B cell (primary cell): ENCODE measurements around the gene PYGM. TPM values are rescaled to one million over a fixed set of nuclear protein-coding genes. Genes with fewer than 3 reads are reported as not detected.

ENCODE experiments used
- ATAC-seq: fragments of 200-7000 bp; cut with Tn5 transposase; one replicate; pipeline ENCODE4 v1.10.0; 2021; ENCODE audit warnings: low read depth, mild to moderate bottlenecking, moderate number of reproducible peaks, moderate library complexity
- CTCF ChIA-PET: fragments of 350-600 bp; sonication (Branson Sonifier 250); formaldehyde crosslinking; loops from one replicate; lab custom pipeline; 2021; ENCODE audit warnings: antibody characterized with exemption, inconsistent platforms; lab: Charles Lee
- POLR2A ChIA-PET: fragments of 350-600 bp; sonication (Branson Sonifier 250); formaldehyde crosslinking; loops from one replicate; lab custom pipeline; 2021; ENCODE audit warnings: antibody characterized with exemption; lab: Charles Lee
- DNase-seq: peaks from one replicate; pipeline ENCODE4 v3.0.0; 2013
- H2AFZ ChIP-seq: 2 replicates; pipeline ENCODE4 v1.6.1; 2012; ENCODE audit warnings: mild to moderate bottlenecking, low read depth, low read length; ENCODE audit not compliant: insufficient read depth, poor library complexity, severe bottlenecking
- H3K27ac ChIP-seq, 2 donors: 1 replicate in 1 of 2; 2 replicates in 1 of 2; pipeline ENCODE4 v1.5.1; 2012 to 2013; ENCODE audit warnings: low read length in 2 of 2, mild to moderate bottlenecking in 2 of 2, moderate library complexity in 1 of 2
- H3K27me3 ChIP-seq, 4 experiments: fragments of 200-600 bp in 1 of 4; sonication (generic) in 1 of 4; replicated peaks in 1 of 4; 1 replicate in 2 of 4; 2 replicates in 2 of 4; pipeline versions ENCODE4 v1.6.1 to v1.7.0; 2013 to 2016; ENCODE audit warnings: low read length in 3 of 4, mild to moderate bottlenecking in 2 of 4, mixed read lengths in 1 of 4, moderate library complexity in 1 of 4; ENCODE audit not compliant: insufficient read depth in 4 of 4, control insufficient read depth in 3 of 4; ENCODE audit errors: control extremely low read depth in 1 of 4
- H3K36me3 ChIP-seq, 2 experiments: replicated peaks in 1 of 2; 1 replicate in 1 of 2; 2 replicates in 1 of 2; pipeline versions ENCODE4 v1.6.1 to v1.7.1; 2013; ENCODE audit warnings: low read length in 1 of 2; ENCODE audit not compliant: insufficient read depth in 2 of 2, control insufficient read depth in 1 of 2; ENCODE audit errors: control extremely low read depth in 1 of 2, extremely low read depth in 1 of 2
- H3K4me1 ChIP-seq, 2 donors: fragments of 200-600 bp in 1 of 2; sonication (generic) in 1 of 2; 1 replicate in 1 of 2; 2 replicates in 1 of 2; pipeline versions ENCODE4 v1.5.1 to v1.6.1; 2013 to 2017; ENCODE audit warnings: low read length in 2 of 2; ENCODE audit not compliant: control insufficient read depth in 2 of 2, insufficient read depth in 2 of 2
- H3K4me2 ChIP-seq: replicated peaks from 2 replicates; pipeline ENCODE3; 2012; ENCODE audit warnings: mild to moderate bottlenecking, low read depth, low read length; ENCODE audit not compliant: poor library complexity, severe bottlenecking
- H3K4me3 ChIP-seq, 5 experiments: fragments of 200-600 bp in 1 of 5; sonication (generic) in 1 of 5; 1 replicate in 3 of 5; 2 replicates in 2 of 5; pipeline versions ENCODE4 v1.5.1 to v1.7.0; 2011 to 2016; ENCODE audit warnings: low read length in 4 of 5, mild to moderate bottlenecking in 4 of 5, low read depth in 2 of 5, control low read depth in 1 of 5, moderate library complexity in 1 of 5; ENCODE audit not compliant: insufficient read depth in 1 of 5; ENCODE audit errors: control extremely low read depth in 1 of 5, extremely low read depth in 1 of 5
- H3K79me2 ChIP-seq: fragments of 200-600 bp; sonication (generic); one replicate; pipeline ENCODE4 v1.6.0; 2016; ENCODE audit warnings: low read length; ENCODE audit not compliant: control insufficient read depth, insufficient read depth
- H3K9ac ChIP-seq: fragments of 200-600 bp; sonication (generic); 2 replicates; pipeline ENCODE4 v1.6.1; 2017; ENCODE audit warnings: mild to moderate bottlenecking, low read length, moderate library complexity
- H3K9me3 ChIP-seq, 3 donors: one replicate each; pipeline versions ENCODE4 v1.6.1 to v1.7.1; 2013; ENCODE audit warnings: low read length in 2 of 3; ENCODE audit not compliant: control insufficient read depth in 2 of 3, insufficient read depth in 1 of 3; ENCODE audit errors: control extremely low read depth in 1 of 3
- H4K20me1 ChIP-seq: 2 replicates; pipeline ENCODE4 v1.6.0; 2012; ENCODE audit warnings: mild to moderate bottlenecking, low read length; ENCODE audit not compliant: insufficient read depth, control insufficient read depth, poor library complexity, severe bottlenecking
- H3K27ac Mint-ChIP-seq: one replicate; pipeline ENCODE4 v1.8.0; 2021; ENCODE audit warnings: mixed read lengths
- H3K27me3 Mint-ChIP-seq: one replicate; pipeline ENCODE4 v1.8.0; 2021; ENCODE audit warnings: mixed read lengths
- H3K4me1 Mint-ChIP-seq: one replicate; pipeline ENCODE4 v1.8.0; 2021; ENCODE audit warnings: mixed read lengths
- H3K4me3 Mint-ChIP-seq: one replicate; pipeline ENCODE4 v1.8.0; 2021; ENCODE audit warnings: mixed read lengths
- H3K9me3 Mint-ChIP-seq: one replicate; pipeline ENCODE4 v1.8.0; 2022; ENCODE audit warnings: mixed read lengths; ENCODE audit not compliant: insufficient read depth
- EZH2 ChIP-seq: IDR thresholded peaks from 2 replicates; pipeline ENCODE4 v1.6.1; 2012; ENCODE audit warnings: borderline replicate concordance, low read depth, mild to moderate bottlenecking, moderate library complexity, low read length; ENCODE audit not compliant: insufficient read depth, poor library complexity, severe bottlenecking
- WGBS: methylation state at CpG from one replicate; pipeline ENCODE4 v1.1.5; 2013; ENCODE audit warnings: missing lambda C conversion rate; ENCODE audit not compliant: insufficient coverage; 5-methylcytosine and 5-hydroxymethylcytosine counted together
- intact Hi-C: fragments of 100-400 bp; cut with micrococcal nuclease; formaldehyde crosslinking; loops from one replicate; pipeline ENCODE4 v1.10.0; 2022
- polyA plus RNA-seq: library from polyadenylated mRNA; depleted of rRNA; stranded (reverse); fragments of >200 nt; gene quantifications from 2 replicates; pipeline ENCODE4 v1.2.3, GENCODE V29; 2012
- total RNA-seq, 2 donors: library from RNA; stranded (reverse); fragments of 120-200 nt in 1 of 2; gene quantifications; 1 replicate in 1 of 2; 2 replicates in 1 of 2; pipeline versions ENCODE4 v1.2.3 to v1.2.4, GENCODE V29; 2013 to 2022
- TF ChIP-seq, protein P1 (sequence below): fragments of 200-600 bp; IDR thresholded peaks from one replicate; pipeline ENCODE4 v1.8.0; 2022; ENCODE audit warnings: antibody characterized with exemption, mild to moderate bottlenecking

PYGM gene
- total and polyA plus RNA-seq, 2 donors (not counting 1 experiment from before 2014, with no cell fraction given): 9.3 to 9.6 TPM

DNA sequence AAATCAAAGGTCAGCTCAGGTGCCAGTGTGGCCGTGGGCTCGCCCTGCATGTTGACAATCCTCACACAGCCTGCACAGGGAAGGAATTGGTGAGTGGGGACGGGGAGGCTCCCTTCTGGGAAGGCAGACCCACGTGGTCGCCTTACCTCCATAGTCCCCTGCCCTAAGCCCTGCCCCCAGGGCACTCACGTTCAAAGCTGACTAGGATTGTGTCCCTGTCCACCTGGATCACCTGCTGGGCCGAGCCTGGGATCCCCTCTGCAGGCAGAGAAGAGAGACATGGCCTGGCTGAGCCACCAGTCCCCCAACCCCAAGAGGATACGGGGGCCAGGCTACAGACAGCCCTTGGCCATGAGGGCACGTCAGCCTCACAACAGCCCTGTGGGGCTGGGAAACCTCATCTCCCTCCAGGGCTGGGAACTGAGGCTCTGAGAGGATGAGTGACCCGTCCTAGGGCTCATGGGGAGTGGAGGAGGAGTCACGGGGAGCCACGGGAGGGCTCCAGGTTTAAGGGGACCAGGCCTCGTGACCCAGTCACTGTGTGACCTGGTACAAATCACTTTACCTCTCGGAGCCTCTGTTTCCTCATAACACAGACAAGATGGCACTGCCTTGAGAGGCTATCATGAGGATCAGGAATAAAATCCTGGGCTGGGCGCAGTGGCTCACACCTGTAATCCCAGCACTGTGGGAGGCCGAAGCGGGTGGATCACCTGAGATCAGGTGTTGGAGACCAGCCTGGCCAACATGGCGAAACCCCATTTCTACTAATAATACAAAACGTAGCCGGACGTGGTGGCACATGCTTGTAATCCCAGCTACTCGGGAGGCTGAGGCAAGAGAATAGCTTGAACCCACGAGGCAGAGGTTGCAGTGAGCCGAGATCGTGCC is 30.7 kb upstream of the PYGM start:
- Mint-ChIP-seq H3K4me3 (no peak overlapping the region), H3K27me3 (no peaks in the 10 kb centered on the region), H3K9me3 (no peaks in the 10 kb centered on the region), H3K4me1 (peaks cover 19% of the 10 kb centered on the region), H3K27ac (no peak overlapping the region)
- Histone ChIP-seq H2AFZ (no peak overlapping the region), H3K79me2 (no peaks in the 10 kb centered on the region), H3K27me3 (no peaks in the 10 kb centered on the region), H3K9ac (no peak overlapping the region), H3K27ac (no peak overlapping the region), H3K4me1 (peaks cover 13 to 18% of the 10 kb centered on the region in 2 donors), H4K20me1 (no peaks in the 10 kb centered on the region), H3K36me3 (peaks cover 4 to 48% of the 10 kb centered on the region in 2 experiments), H3K4me3 (no peak overlapping the region), H3K9me3 (no peaks in the 10 kb centered on the region), H3K4me2 (no peak overlapping the region)
- intact Hi-C loops: no loop called here
- WGBS: 96% methylated on average over 11 of the region's 25 CpGs
- no peak for ATAC-seq
- TF ChIP-seq EZH2: no peak
- TF ChIP-seq, protein P1, sequence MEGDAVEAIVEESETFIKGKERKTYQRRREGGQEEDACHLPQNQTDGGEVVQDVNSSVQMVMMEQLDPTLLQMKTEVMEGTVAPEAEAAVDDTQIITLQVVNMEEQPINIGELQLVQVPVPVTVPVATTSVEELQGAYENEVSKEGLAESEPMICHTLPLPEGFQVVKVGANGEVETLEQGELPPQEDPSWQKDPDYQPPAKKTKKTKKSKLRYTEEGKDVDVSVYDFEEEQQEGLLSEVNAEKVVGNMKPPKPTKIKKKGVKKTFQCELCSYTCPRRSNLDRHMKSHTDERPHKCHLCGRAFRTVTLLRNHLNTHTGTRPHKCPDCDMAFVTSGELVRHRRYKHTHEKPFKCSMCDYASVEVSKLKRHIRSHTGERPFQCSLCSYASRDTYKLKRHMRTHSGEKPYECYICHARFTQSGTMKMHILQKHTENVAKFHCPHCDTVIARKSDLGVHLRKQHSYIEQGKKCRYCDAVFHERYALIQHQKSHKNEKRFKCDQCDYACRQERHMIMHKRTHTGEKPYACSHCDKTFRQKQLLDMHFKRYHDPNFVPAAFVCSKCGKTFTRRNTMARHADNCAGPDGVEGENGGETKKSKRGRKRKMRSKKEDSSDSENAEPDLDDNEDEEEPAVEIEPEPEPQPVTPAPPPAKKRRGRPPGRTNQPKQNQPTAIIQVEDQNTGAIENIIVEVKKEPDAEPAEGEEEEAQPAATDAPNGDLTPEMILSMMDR: no peak
- CTCF ChIA-PET: interaction anchor here (1.5 to 1.7 kb wide), 2 partner anchors 10 to 103 kb away, joined by 3 to 10 read pairs; no protein-coding TSS in a partner anchor
- POLR2A ChIA-PET: interaction anchor here (1.3 kb wide), 1 partner anchor 75 kb away, joined by 3 read pairs; no protein-coding TSS in a partner anchor
- DNase-seq: no peak
